Naive thymus-derived CD8-positive, alpha-beta T cell (primary cell): ENCODE data around the gene CLIC6. TPM values are rescaled to one million over a fixed set of nuclear protein-coding genes. Genes with fewer than 3 reads are reported as not detected.
A peak's percentile ranks its signal among the peaks of the same experiment; 100 is the strongest.

Experiments
- ATAC-seq, 2 donors: fragments of 150-1000 bp; cut with Tn5 transposase in 1 of 2; sonication (Bioruptor Pico), chemical (Tn5 transposase) in 1 of 2; 1 replicate in 1 of 2; 2 replicates in 1 of 2; pipeline ENCODE4 v1.10.0; 2021; ENCODE audit warnings: mild to moderate bottlenecking in 2 of 2, moderate library complexity in 2 of 2
- POLR2A ChIA-PET: fragments of 350-600 bp; sonication (Branson Sonifier 250); formaldehyde crosslinking; loops from one replicate; lab custom pipeline; 2021; ENCODE audit warnings: antibody characterized with exemption; lab: Charles Lee
- DNase-seq, 10 donors: peaks; one replicate each; pipeline versions ENCODE4 v3.0.0 to v3.0.0-alpha.2; 2020 to 2022
- H3K27ac Mint-ChIP-seq, 10 donors: one replicate each; pipeline ENCODE4 v1.8.0; 2020 to 2022; ENCODE audit warnings: mild to moderate bottlenecking in 10 of 10, mixed read lengths in 10 of 10, moderate library complexity in 4 of 10, inconsistent platforms in 1 of 10
- H3K27me3 Mint-ChIP-seq, 5 donors: one replicate each; pipeline ENCODE4 v1.8.0; 2021 to 2022; ENCODE audit warnings: mixed read lengths in 5 of 5
- H3K36me3 Mint-ChIP-seq, 3 donors: one replicate each; pipeline ENCODE4 v1.8.0; 2020 to 2022; ENCODE audit warnings: mixed read lengths in 3 of 3, mild to moderate bottlenecking in 2 of 3, inconsistent platforms in 1 of 3
- H3K4me1 Mint-ChIP-seq, 4 donors: one replicate each; pipeline ENCODE4 v1.8.0; 2021 to 2022; ENCODE audit warnings: mixed read lengths in 4 of 4
- H3K4me3 Mint-ChIP-seq, 10 donors: one replicate each; pipeline ENCODE4 v1.8.0; 2020 to 2022; ENCODE audit warnings: mild to moderate bottlenecking in 10 of 10, mixed read lengths in 10 of 10, moderate library complexity in 6 of 10, inconsistent platforms in 1 of 10
- H3K9me3 Mint-ChIP-seq, 9 donors: one replicate each; pipeline ENCODE4 v1.8.0; 2020 to 2022; ENCODE audit warnings: mixed read lengths in 9 of 9, mild to moderate bottlenecking in 3 of 9, inconsistent platforms in 1 of 9, moderate library complexity in 1 of 9
- polyA plus RNA-seq, 3 donors: library from polyadenylated mRNA; unstranded; fragments of 300-500 nt; fragmentation: Illumina TruSeq; gene quantifications; one replicate each; pipeline ENCODE4 v1.2.3, GENCODE V29; 2021
- total RNA-seq, 8 experiments: library from RNA in 2 of 8; stranded (reverse) in 2 of 8; gene quantifications; one replicate each; pipeline ENCODE4 v1.2.3 and lab custom pipeline; 2021 to 2026

CLIC6 gene
- total and polyA plus RNA-seq, 5 experiments from 2014 or later, result 0.09 to 0.44 (median 0.32) TPM; not detected in 1

- H3K36me3 Mint-ChIP-seq, result no peaks in the 10 kb centered on the region
These were observed 65.9 kb downstream of the CLIC6 start for GRCh38 chr21:34734696-34735095.

GRCh38 chr21:34736116-34736874 lies 67.5 kb downstream of the CLIC6 start:
- H3K4me1 Mint-ChIP-seq, result no peaks in the 10 kb centered on the region

More at GRCh38 chr21:34734696-34735095, 65.9 kb downstream of the CLIC6 start:
- Mint-ChIP-seq H3K27ac (no peak overlapping the region), H3K4me3 (no peak overlapping the region), H3K4me1 (no peaks in the 10 kb centered on the region), H3K27me3 (peaks cover 0 to 11% (median 2%) of the 10 kb centered on the region in 5 donors), H3K9me3 (no peaks in the 10 kb centered on the region)
- POLR2A ChIA-PET, result no interaction called here
- DNase-seq (no peak), ATAC-seq (no peak)

GRCh38 chr21:34737115-34737514 lies 68.3 kb downstream of the CLIC6 start:
- POLR2A ChIA-PET, result no interaction called here
- no peaks in the 10 kb centered on the region for H3K4me1 Mint-ChIP-seq
- no peak overlapping the region for H3K27ac Mint-ChIP-seq
- DNase-seq (no peak), ATAC-seq (no peak)
- no peaks in the 10 kb centered on the region for H3K9me3 Mint-ChIP-seq
- H3K27me3 Mint-ChIP-seq, result peaks cover 0 to 17% (median 2%) of the 10 kb centered on the region in 5 donors
- no peak overlapping the region for H3K4me3 Mint-ChIP-seq
- no peaks in the 10 kb centered on the region for H3K36me3 Mint-ChIP-seq

More at GRCh38 chr21:34736116-34736874, 67.5 kb downstream of the CLIC6 start:
- DNase-seq (no peak), ATAC-seq (no peak)
- Mint-ChIP-seq H3K4me3 (no peak overlapping the region), H3K9me3 (no peaks in the 10 kb centered on the region), H3K27me3 (peaks cover 0 to 17% (median 2%) of the 10 kb centered on the region in 5 donors), H3K36me3 (no peaks in the 10 kb centered on the region), H3K27ac (no peak overlapping the region)
- POLR2A ChIA-PET, result no interaction called here

GRCh38 chr21:34740198-34740597 lies 71.4 kb downstream of the CLIC6 start:
- H3K36me3 Mint-ChIP-seq, result no peaks in the 10 kb centered on the region
- H3K27ac Mint-ChIP-seq, result no peak overlapping the region
- POLR2A ChIA-PET, result no interaction called here
- no peak for DNase-seq
- H3K9me3 Mint-ChIP-seq, result no peaks in the 10 kb centered on the region
- no peak overlapping the region for H3K4me3 Mint-ChIP-seq
- H3K4me1 Mint-ChIP-seq, result no peaks in the 10 kb centered on the region
- peaks cover 2 to 36% (median 6%) of the 10 kb centered on the region in 5 donors for H3K27me3 Mint-ChIP-seq
- ATAC-seq, result no peak

GRCh38 chr21:34743285-34743684 lies 74.5 kb downstream of the CLIC6 start:
- POLR2A ChIA-PET, result no interaction called here
- Mint-ChIP-seq H3K9me3 (no peaks in the 10 kb centered on the region), H3K36me3 (no peaks in the 10 kb centered on the region), H3K27me3 (peaks cover 3 to 25% (median 5%) of the 10 kb centered on the region in 5 donors), H3K4me1 (peaks cover 3 to 6% (median 4%) of the 10 kb centered on the region in 4 donors), H3K27ac (peak overlapping the region in 1 of 10 donors; percentile 17), H3K4me3 (no peak overlapping the region)
- ATAC-seq (no peak), DNase-seq (no peak)

- H3K4me3 Mint-ChIP-seq, result no peak overlapping the region
- peaks cover 3 to 6% (median 4%) of the 10 kb centered on the region in 4 donors for H3K4me1 Mint-ChIP-seq
- POLR2A ChIA-PET, result no interaction called here
- peaks cover 3 to 25% (median 5%) of the 10 kb centered on the region in 5 donors for H3K27me3 Mint-ChIP-seq
- no peaks in the 10 kb centered on the region for H3K36me3 Mint-ChIP-seq
- no peak for ATAC-seq
- peak overlapping the region in 1 of 10 donors; percentile 17 for H3K27ac Mint-ChIP-seq
- no peak for DNase-seq
- no peaks in the 10 kb centered on the region for H3K9me3 Mint-ChIP-seq
These were observed 75.0 kb downstream of the CLIC6 start for GRCh38 chr21:34743831-34744230.

GRCh38 chr21:34744801-34745200 lies 76.0 kb downstream of the CLIC6 start:
- Mint-ChIP-seq H3K4me1 (peaks cover 3 to 6% (median 4%) of the 10 kb centered on the region in 4 donors), H3K27ac (no peak overlapping the region), H3K4me3 (no peak overlapping the region), H3K36me3 (no peaks in the 10 kb centered on the region), H3K27me3 (peaks cover 3 to 25% (median 5%) of the 10 kb centered on the region in 5 donors), H3K9me3 (no peaks in the 10 kb centered on the region)
- no peak for DNase-seq
- ATAC-seq, result no peak
- POLR2A ChIA-PET, result no interaction called here

- POLR2A ChIA-PET, result no interaction called here
- peaks cover 3 to 6% (median 4%) of the 10 kb centered on the region in 4 donors for H3K4me1 Mint-ChIP-seq
- H3K36me3 Mint-ChIP-seq, result no peaks in the 10 kb centered on the region
- peak overlapping the region in 2 of 10 donors; percentile 33 to 76 for H3K27ac Mint-ChIP-seq
- ATAC-seq (peak; percentile 68 to 76), DNase-seq (peak in 8 of 10 donors; percentile 36 to 69 (median 46))
- H3K27me3 Mint-ChIP-seq, result peaks cover 0 to 25% (median 8%) of the 10 kb centered on the region in 5 donors
- peak overlapping the region in 9 of 10 donors; percentile 40 to 73 (median 62) for H3K4me3 Mint-ChIP-seq
- no peaks in the 10 kb centered on the region for H3K9me3 Mint-ChIP-seq
These were observed 76.9 kb downstream of the CLIC6 start for GRCh38 chr21:34745557-34746255.

- H3K9me3 Mint-ChIP-seq, result no peaks in the 10 kb centered on the region
- POLR2A ChIA-PET, result no interaction called here
- H3K27me3 Mint-ChIP-seq, result peaks cover 7 to 34% (median 13%) of the 10 kb centered on the region in 5 donors
- H3K36me3 Mint-ChIP-seq, result no peaks in the 10 kb centered on the region
- DNase-seq, result no peak
- H3K4me3 Mint-ChIP-seq, result no peak overlapping the region
- peaks cover 3 to 6% (median 4%) of the 10 kb centered on the region in 4 donors for H3K4me1 Mint-ChIP-seq
- no peak overlapping the region for H3K27ac Mint-ChIP-seq
- ATAC-seq, result no peak
These were observed 80.1 kb downstream of the CLIC6 start for GRCh38 chr21:34748862-34749261.

- ATAC-seq, result no peak
- DNase-seq, result no peak
These were observed 86.2 kb downstream of the CLIC6 start for GRCh38 chr21:34754690-34755647.

GRCh38 chr21:34761758-34762330 lies 93.0 kb downstream of the CLIC6 start:
- Mint-ChIP-seq H3K36me3 (peaks cover 0 to 5% (median 0%) of the 10 kb centered on the region in 3 donors), H3K27ac (no peak overlapping the region), H3K4me1 (no peaks in the 10 kb centered on the region), H3K27me3 (no peaks in the 10 kb centered on the region), H3K4me3 (no peak overlapping the region), H3K9me3 (peaks cover 0 to 7% (median 0%) of the 10 kb centered on the region in 9 donors)
- no peak for ATAC-seq
- no peak for DNase-seq
- POLR2A ChIA-PET, result interaction anchor here (1.2 kb wide), 1 partner anchor 1308 kb away, joined by 3 read pairs; no protein-coding TSS in a partner anchor

More at GRCh38 chr21:34754690-34755647, 86.2 kb downstream of the CLIC6 start:
- H3K27ac Mint-ChIP-seq, result no peak overlapping the region
- H3K36me3 Mint-ChIP-seq, result no peaks in the 10 kb centered on the region
- peaks cover 9 to 45% (median 16%) of the 10 kb centered on the region in 5 donors for H3K27me3 Mint-ChIP-seq
- H3K9me3 Mint-ChIP-seq, result no peaks in the 10 kb centered on the region
- no peaks in the 10 kb centered on the region for H3K4me1 Mint-ChIP-seq
- POLR2A ChIA-PET, result no interaction called here
- H3K4me3 Mint-ChIP-seq, result no peak overlapping the region

GRCh38 chr21:34762786-34763185 lies 94.0 kb downstream of the CLIC6 start:
- Mint-ChIP-seq H3K36me3 (peaks cover 0 to 5% (median 0%) of the 10 kb centered on the region in 3 donors), H3K4me1 (no peaks in the 10 kb centered on the region), H3K27ac (no peak overlapping the region), H3K9me3 (peaks cover 0 to 7% (median 0%) of the 10 kb centered on the region in 9 donors), H3K4me3 (no peak overlapping the region), H3K27me3 (no peaks in the 10 kb centered on the region)
- POLR2A ChIA-PET, result no interaction called here
- DNase-seq (no peak), ATAC-seq (no peak)
